GM23338 (cell line): ENCODE results near the gene SAMD11. TPM values are rescaled to one million over a fixed set of nuclear protein-coding genes. Genes with fewer than 3 reads are reported as not detected.

Experiments
- ATAC-seq: fragments of 200-7000 bp; cut with Tn5 transposase; 3 replicates; pipeline ENCODE4 v1.9.1; 2020
- DNase-seq: peaks from one replicate; pipeline ENCODE4 v3.0.0-alpha.2; 2015; ENCODE audit warnings: low spot score
- H2AFZ ChIP-seq: fragments of 200-600 bp; sonication (generic); 2 replicates; pipeline ENCODE4 v1.8.0; 2016; ENCODE audit warnings: antibody characterized with exemption, mild to moderate bottlenecking, moderate library complexity
- H3F3A ChIP-seq: fragments of 200-600 bp; sonication (generic); replicated peaks from 2 replicates; pipeline ENCODE4 v1.8.0; 2017; ENCODE audit warnings: antibody characterized with exemption, mixed run types, low read depth
- H3K27ac ChIP-seq: fragments of 200-600 bp; sonication (generic); 2 replicates; pipeline ENCODE4 v1.6.1; 2016; ENCODE audit warnings: low read depth
- H3K27me3 ChIP-seq: fragments of 200-600 bp; sonication (generic); 2 replicates; pipeline ENCODE4 v1.8.0; 2016; ENCODE audit warnings: mild to moderate bottlenecking, mixed run types, moderate library complexity; ENCODE audit not compliant: insufficient read depth
- H3K36me3 ChIP-seq: fragments of 200-600 bp; sonication (generic); 2 replicates; pipeline ENCODE4 v1.8.0; 2016; ENCODE audit warnings: mild to moderate bottlenecking; ENCODE audit not compliant: insufficient read depth
- H3K4me1 ChIP-seq: fragments of 200-600 bp; sonication (generic); 2 replicates; pipeline ENCODE4 v1.8.0; 2016; ENCODE audit warnings: mild to moderate bottlenecking, moderate library complexity; ENCODE audit not compliant: insufficient read depth
- H3K4me2 ChIP-seq: fragments of 200-600 bp; sonication (generic); 2 replicates; pipeline ENCODE4 v1.7.1; 2017; ENCODE audit warnings: mixed run types
- H3K4me3 ChIP-seq: fragments of 200-600 bp; sonication (generic); 2 replicates; pipeline ENCODE4 v1.6.1; 2016; ENCODE audit warnings: mixed run types
- H3K79me2 ChIP-seq: fragments of 200-600 bp; sonication (generic); replicated peaks from 2 replicates; pipeline ENCODE4 v1.8.0; 2017; ENCODE audit warnings: mild to moderate bottlenecking; ENCODE audit not compliant: insufficient read depth
- H3K9me2 ChIP-seq: fragments of 200-600 bp; sonication (generic); 2 replicates; pipeline ENCODE4 v1.8.0; 2017; ENCODE audit not compliant: insufficient read depth
- H4K20me1 ChIP-seq: fragments of 200-600 bp; sonication (generic); replicated peaks from 2 replicates; pipeline ENCODE4 v1.8.0; 2017; ENCODE audit warnings: mild to moderate bottlenecking; ENCODE audit not compliant: insufficient read depth
- H3K27ac Mint-ChIP-seq: 2 replicates; pipeline ENCODE4 v1.8.0; 2020; ENCODE audit warnings: inconsistent platforms, mild to moderate bottlenecking, moderate library complexity, mixed read lengths
- H3K27me3 Mint-ChIP-seq: 3 replicates; pipeline ENCODE4 v1.8.0; 2022; ENCODE audit warnings: low read depth, mild to moderate bottlenecking, moderate library complexity, mixed read lengths, inconsistent platforms; ENCODE audit not compliant: insufficient read depth, poor library complexity
- H3K36me3 Mint-ChIP-seq: 3 replicates; pipeline ENCODE4 v1.8.0; 2021; ENCODE audit warnings: low read depth, mild to moderate bottlenecking, inconsistent platforms, moderate library complexity, mixed read lengths
- H3K4me1 Mint-ChIP-seq: 3 replicates; pipeline ENCODE4 v1.8.0; 2020; ENCODE audit warnings: mild to moderate bottlenecking, inconsistent platforms, mixed read lengths
- H3K4me3 Mint-ChIP-seq: 3 replicates; pipeline ENCODE4 v1.8.0; 2021; ENCODE audit warnings: moderate library complexity, mild to moderate bottlenecking, inconsistent platforms, mixed read lengths
- H3K9me3 Mint-ChIP-seq: 3 replicates; pipeline ENCODE4 v1.8.0; 2020; ENCODE audit warnings: moderate library complexity, mild to moderate bottlenecking, inconsistent platforms, mixed read lengths
- CREB1 ChIP-seq: fragments of 250-450 bp; sonication (Bioruptor Pico); IDR thresholded peaks from 2 replicates; pipeline ENCODE4 v1.5.0; 2020; ENCODE audit warnings: low read depth, mild to moderate bottlenecking, moderate library complexity
- CTCF ChIP-seq, 2 experiments: fragments of 200-600 bp in 1 of 2; sonication (generic) in 1 of 2; conservative IDR thresholded peaks; 2 replicates each; pipeline versions ENCODE4 v1.5.1 to v1.6.1; 2016 to 2017; ENCODE audit warnings: antibody characterized with exemption in 2 of 2, low read depth in 2 of 2, mild to moderate bottlenecking in 2 of 2, moderate library complexity in 1 of 2
- ETS1 ChIP-seq: IDR thresholded peaks from 2 replicates; pipeline ENCODE4 v1.6.1; 2016; ENCODE audit warnings: antibody characterized with exemption
- EZH2 ChIP-seq: fragments of 200-600 bp; sonication (generic); IDR thresholded peaks from one replicate; pipeline ENCODE4 v1.8.0; 2017; ENCODE audit warnings: antibody characterized with exemption, mild to moderate bottlenecking, low read depth; ENCODE audit not compliant: unreplicated experiment
- EZH2phosphoT487 ChIP-seq: fragments of 200-600 bp; sonication (generic); IDR thresholded peaks from one replicate; pipeline ENCODE4 v1.8.1; 2018; ENCODE audit warnings: antibody characterized with exemption; ENCODE audit not compliant: unreplicated experiment
- JUNB ChIP-seq: IDR thresholded peaks from one replicate; pipeline ENCODE4 v1.6.1; 2016; ENCODE audit warnings: antibody characterized with exemption; ENCODE audit not compliant: unreplicated experiment
- NANOG ChIP-seq: IDR thresholded peaks from 2 replicates; pipeline ENCODE4 v1.6.1; 2016; ENCODE audit warnings: antibody characterized with exemption, borderline replicate concordance
- POLR2AphosphoS5 ChIP-seq: IDR thresholded peaks from 2 replicates; pipeline ENCODE4 v1.6.1; 2016; ENCODE audit warnings: antibody characterized with exemption, low read depth
- REST ChIP-seq: IDR thresholded peaks from one replicate; pipeline ENCODE4 v1.6.1; 2018; ENCODE audit warnings: antibody characterized with exemption; ENCODE audit not compliant: unreplicated experiment
- STAT1 ChIP-seq: IDR thresholded peaks from one replicate; pipeline ENCODE4 v1.6.1; 2016; ENCODE audit warnings: antibody characterized with exemption; ENCODE audit not compliant: unreplicated experiment
- ZNF114 ChIP-seq: fragments of 250-450 bp; sonication (Bioruptor Pico); IDR thresholded peaks from 2 replicates; pipeline ENCODE4 v1.5.0; 2020; ENCODE audit warnings: mild to moderate bottlenecking, moderate library complexity
- ZNF331 ChIP-seq: fragments of 250-450 bp; sonication (Bioruptor Pico); IDR thresholded peaks from 2 replicates; pipeline ENCODE4 v1.5.0; 2020; ENCODE audit warnings: low read depth, mild to moderate bottlenecking, moderate library complexity
- ZNF462 ChIP-seq: fragments of 250-450 bp; sonication (Bioruptor Pico); IDR thresholded peaks from 2 replicates; pipeline ENCODE4 v1.5.0; 2020; ENCODE audit warnings: mild to moderate bottlenecking, moderate library complexity
- polyA plus RNA-seq: library from polyadenylated mRNA; unstranded; fragments of >200 nt; fragmentation: Nextera tagmentation; extraction: Ambion mirVana; gene quantifications from 2 replicates; pipeline ENCODE4 v1.2.1, GENCODE V29; 2016
- total RNA-seq: library from RNA; depleted of rRNA; stranded (reverse); fragments of >200 nt; shearing (Covaris generic); gene quantifications from 2 replicates; pipeline ENCODE4 v1.2.3, GENCODE V29; 2014

Gene SAMD11
- total and polyA plus RNA-seq, 2 experiments from 2014 or later: 0.14 to 0.40 TPM

- Histone ChIP-seq H3K27me3 (peaks cover 31% of the 10 kb centered on the region), H3K4me3 (no peak overlapping the region), H4K20me1 (peaks cover 2% of the 10 kb centered on the region; the same call in 1 of the 2 replicates), H3K4me1 (no peaks in the 10 kb centered on the region; the same call in 1 of the 2 replicates), H3K36me3 (no peaks in the 10 kb centered on the region), H3K79me2 (peaks cover 7% of the 10 kb centered on the region), H3K9me2 (no peaks in the 10 kb centered on the region), H3K4me2 (no peak overlapping the region), H2AFZ (no peak overlapping the region), H3K27ac (no peak overlapping the region), H3F3A (no peaks in the 10 kb centered on the region)
- no peak for ATAC-seq
- Mint-ChIP-seq H3K27me3 (peaks cover 40% of the 10 kb centered on the region), H3K27ac (no peak overlapping the region), H3K4me1 (peaks cover 3% of the 10 kb centered on the region; the same call in 2 of the 3 replicates), H3K4me3 (no peak overlapping the region), H3K9me3 (no peaks in the 10 kb centered on the region), H3K36me3 (peaks cover 6% of the 10 kb centered on the region; the same call in 2 of the 3 replicates)
- DNase-seq: no peak
- TF ChIP-seq ZNF114 (CRISPR knock-in tag) (no peak), JUNB (no peak), CTCF (conservative IDR thresholded peaks at IDR 0.05; ENCODE audit: low read depth in 2 of 2) (no peak), ZNF331 (CRISPR knock-in tag) (no peak), NANOG (no peak), ZNF462 (CRISPR knock-in tag) (no peak), REST (no peak), STAT1 (no peak), EZH2 (no peak), ETS1 (no peak), CREB1 (no peak), POLR2AphosphoS5 (no peak), EZH2phosphoT487 (no peak)
Observed at GRCh38 chr1:963301-963651, 39.6 kb downstream of the SAMD11 start.
